Thymus (tissue), 14 donors: ENCODE results near the gene WASL. TPM values are rescaled to one million over a fixed set of nuclear protein-coding genes. Genes with fewer than 3 reads are reported as not detected.
"Not testable (repeated sequence)": the region's sequence is repeated elsewhere in the genome, so short reads cannot be mapped to it uniquely, and the experiment has no call there.

ENCODE experiments used
- DNase-seq, 9 donors: peaks; one replicate each; pipeline ENCODE4 v3.0.0-alpha.2; 2013; ENCODE audit warnings: low spot score in 9 of 9, low read depth in 6 of 9, missing footprints in 1 of 9
- H3K27ac ChIP-seq, 2 donors: one replicate each; pipeline ENCODE4 v1.5.1; 2013; ENCODE audit warnings: control low read depth in 1 of 2, low read depth in 1 of 2, low read length in 1 of 2, mild to moderate bottlenecking in 1 of 2, moderate library complexity in 1 of 2
- H3K27me3 ChIP-seq, 2 donors: one replicate each; pipeline ENCODE4 v1.5.1; 2013; ENCODE audit warnings: low read length in 1 of 2; ENCODE audit not compliant: control insufficient read depth in 2 of 2, insufficient read depth in 1 of 2
- H3K36me3 ChIP-seq, 2 donors: one replicate each; pipeline ENCODE4 v1.5.1; 2013; ENCODE audit warnings: low read length in 1 of 2, mild to moderate bottlenecking in 1 of 2, moderate library complexity in 1 of 2; ENCODE audit not compliant: control insufficient read depth in 2 of 2, insufficient read depth in 2 of 2
- H3K4me1 ChIP-seq, 2 donors: one replicate each; pipeline ENCODE4 v1.5.1; 2013; ENCODE audit warnings: low read length in 2 of 2; ENCODE audit not compliant: control insufficient read depth in 2 of 2, insufficient read depth in 2 of 2
- H3K4me3 ChIP-seq, 2 donors: one replicate each; pipeline ENCODE4 v1.5.1; 2013; ENCODE audit warnings: low read length in 2 of 2, control low read depth in 1 of 2, mild to moderate bottlenecking in 1 of 2
- H3K9me3 ChIP-seq, 2 donors: one replicate each; pipeline ENCODE4 v1.5.1; 2013; ENCODE audit warnings: low read length in 1 of 2, mild to moderate bottlenecking in 1 of 2; ENCODE audit not compliant: control insufficient read depth in 2 of 2, insufficient read depth in 1 of 2
- WGBS: extraction: QIAGEN DNeasy Blood & Tissue Kit; methylation state at CpG from one replicate; pipeline ENCODE4 v1.1.7; 2013; 5-methylcytosine and 5-hydroxymethylcytosine counted together
- long read RNA-seq, 10 donors: transcript quantifications; one replicate each; lab custom pipeline, GENCODE V29; 2026
- polyA plus RNA-seq: library from polyadenylated mRNA; stranded (reverse); fragments of 200-250 nt; gene quantifications from one replicate; pipeline ENCODE4 v1.2.3, GENCODE V29; 2013
- total RNA-seq: library from RNA; stranded (reverse); fragments of 120-200 nt; gene quantifications from one replicate; pipeline ENCODE4 v1.2.4, GENCODE V29; 2013
- donor health status: healthy.

The WASL gene
- 3.6 TPM for total RNA-seq
- 17.8 TPM for polyA plus RNA-seq
- long read RNA-seq, donor 1 = 0 reads
- long read RNA-seq, donor 2 = 0 reads
- long read RNA-seq, donor 3, full-length matches to known transcripts = 1 of 1 reads
- long read RNA-seq, donor 3, partial matches to known transcripts = 0 of 1 reads
- long read RNA-seq, donor 3, other reads (novel, unspliced or antisense) = 0 of 1 reads
- long read RNA-seq, donor 4, full-length matches to known transcripts = 1 of 1 reads
- long read RNA-seq, donor 4, partial matches to known transcripts = 0 of 1 reads
- long read RNA-seq, donor 4, other reads (novel, unspliced or antisense) = 0 of 1 reads
- long read RNA-seq, donor 5, full-length matches to known transcripts = 3 of 13 reads
- long read RNA-seq, donor 5, partial matches to known transcripts = 10 of 13 reads
- long read RNA-seq, donor 5, other reads (novel, unspliced or antisense) = 0 of 13 reads
- long read RNA-seq, donor 6, full-length matches to known transcripts = 1 of 1 reads
- long read RNA-seq, donor 6, partial matches to known transcripts = 0 of 1 reads
- long read RNA-seq, donor 6, other reads (novel, unspliced or antisense) = 0 of 1 reads
- long read RNA-seq, donor 7 = 0 reads
- long read RNA-seq, donor 8, full-length matches to known transcripts = 1 of 1 reads
- long read RNA-seq, donor 8, partial matches to known transcripts = 0 of 1 reads
- long read RNA-seq, donor 8, other reads (novel, unspliced or antisense) = 0 of 1 reads
- long read RNA-seq, donor 9, full-length matches to known transcripts = 1 of 1 reads
- long read RNA-seq, donor 9, partial matches to known transcripts = 0 of 1 reads
- long read RNA-seq, donor 9, other reads (novel, unspliced or antisense) = 0 of 1 reads
- long read RNA-seq, donor 10 = 0 reads

- Histone ChIP-seq H3K4me3 (peak within 1 kb of the TSS; percentile 86 to 89), H3K9me3 (no peaks in the 10 kb centered on the region), H3K36me3 (no peaks in the 10 kb centered on the region), H3K4me1 (peaks cover 0 to 4% of the 10 kb centered on the region in 2 donors), H3K27ac (peak within 1 kb of the TSS; percentile 96), H3K27me3 (no peaks in the 10 kb centered on the region)
- WGBS = under 1% methylated on average over 93 of the region's 93 CpGs
- DNase-seq = peak; percentile 73 to 93 (median 86)
These were observed at the start of gene WASL for GRCh38 chr7:123748734-123749536. Gene WASL (minus strand): TSS chr7:123749003. CDS start chr7:123748734, 269 bp downstream.

- Histone ChIP-seq H3K9me3 (no peaks in the 10 kb centered on the region), H3K36me3 (no peaks in the 10 kb centered on the region), H3K27me3 (no peaks in the 10 kb centered on the region), H3K4me3 (no peak overlapping the region), H3K27ac (no peak overlapping the region), H3K4me1 (no peaks in the 10 kb centered on the region)
- peak in 2 of 9 donors; percentile 3 to 30 for DNase-seq
- 78% methylated on average over 2 of the region's 2 CpGs for WGBS
These were observed 49.1 kb upstream of the WASL start for GRCh38 chr7:123797673-123798531.

- no peaks in the 10 kb centered on the region for H3K27me3 ChIP-seq
- WGBS = 97% methylated on average over 1 of the region's 1 CpG
These were observed 47.8 kb upstream of the WASL start for GRCh38 chr7:123796568-123796967.

GRCh38 chr7:123795917-123796316, 47.1 kb upstream of the WASL start:
- H3K27me3 ChIP-seq = no peaks in the 10 kb centered on the region
- WGBS = 83% methylated on average over 1 of the region's 1 CpG
- no peaks in the 10 kb centered on the region for H3K9me3 ChIP-seq
- no peak for DNase-seq
- no peak overlapping the region for H3K4me3 ChIP-seq
- no peaks in the 10 kb centered on the region for H3K4me1 ChIP-seq
- no peak overlapping the region for H3K27ac ChIP-seq
- H3K36me3 ChIP-seq = no peaks in the 10 kb centered on the region

More at GRCh38 chr7:123796568-123796967, 47.8 kb upstream of the WASL start:
- no peak for DNase-seq
- H3K36me3 ChIP-seq = no peaks in the 10 kb centered on the region
- no peaks in the 10 kb centered on the region for H3K9me3 ChIP-seq
- no peaks in the 10 kb centered on the region for H3K4me1 ChIP-seq
- H3K4me3 ChIP-seq = no peak overlapping the region
- H3K27ac ChIP-seq = no peak overlapping the region

GRCh38 chr7:123795116-123795515, 46.3 kb upstream of the WASL start:
- WGBS = 96% methylated on average over 1 of the region's 1 CpG

GRCh38 chr7:123792547-123792946, 43.7 kb upstream of the WASL start:
- Histone ChIP-seq H3K27ac (no peak overlapping the region), H3K9me3 (no peaks in the 10 kb centered on the region), H3K36me3 (no peaks in the 10 kb centered on the region), H3K4me1 (no peaks in the 10 kb centered on the region), H3K4me3 (no peak overlapping the region), H3K27me3 (no peaks in the 10 kb centered on the region)
- DNase-seq = no peak
- 70% methylated on average over 1 of the region's 1 CpG for WGBS

More at GRCh38 chr7:123795116-123795515, 46.3 kb upstream of the WASL start:
- H3K4me1 ChIP-seq, H3K27me3 ChIP-seq, H3K27ac ChIP-seq, H3K4me3 ChIP-seq, DNase-seq, H3K36me3 ChIP-seq, H3K9me3 ChIP-seq: not testable (repeated sequence)

GRCh38 chr7:123791001-123791400, 42.2 kb upstream of the WASL start:
- WGBS = 97% methylated on average over 5 of the region's 5 CpGs
- Histone ChIP-seq H3K27ac (no peak overlapping the region), H3K9me3 (no peaks in the 10 kb centered on the region), H3K4me3 (no peak overlapping the region), H3K27me3 (no peaks in the 10 kb centered on the region), H3K36me3 (no peaks in the 10 kb centered on the region), H3K4me1 (no peaks in the 10 kb centered on the region)
- DNase-seq = no peak

- H3K36me3 ChIP-seq = no peaks in the 10 kb centered on the region
- no peaks in the 10 kb centered on the region for H3K9me3 ChIP-seq
- H3K27ac ChIP-seq = no peak overlapping the region
- 89% methylated on average over 3 of the region's 3 CpGs for WGBS
- DNase-seq = no peak
- H3K27me3 ChIP-seq = no peaks in the 10 kb centered on the region
- no peak overlapping the region for H3K4me3 ChIP-seq
- no peaks in the 10 kb centered on the region for H3K4me1 ChIP-seq
These were observed 41.0 kb upstream of the WASL start for GRCh38 chr7:123789817-123790216.
